ENCODE results near the gene FAM43A.

FAM43A gene, protein sequence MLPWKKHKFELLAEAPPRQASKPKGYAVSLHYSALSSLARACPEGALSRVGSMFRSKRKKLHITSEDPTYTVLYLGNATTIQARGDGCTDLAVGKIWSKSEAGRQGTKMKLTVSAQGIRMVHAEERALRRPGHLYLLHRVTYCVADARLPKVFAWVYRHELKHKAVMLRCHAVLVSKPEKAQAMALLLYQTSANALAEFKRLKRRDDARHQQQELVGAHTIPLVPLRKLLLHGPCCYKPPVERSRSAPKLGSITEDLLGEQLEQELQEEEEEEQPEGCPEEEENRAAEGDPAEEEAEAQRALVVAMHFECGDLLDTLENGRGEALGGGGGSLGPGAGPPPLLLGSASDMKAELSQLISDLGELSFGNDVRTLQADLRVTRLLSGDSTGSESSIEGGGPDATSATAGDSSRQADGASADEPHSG

DNA sequence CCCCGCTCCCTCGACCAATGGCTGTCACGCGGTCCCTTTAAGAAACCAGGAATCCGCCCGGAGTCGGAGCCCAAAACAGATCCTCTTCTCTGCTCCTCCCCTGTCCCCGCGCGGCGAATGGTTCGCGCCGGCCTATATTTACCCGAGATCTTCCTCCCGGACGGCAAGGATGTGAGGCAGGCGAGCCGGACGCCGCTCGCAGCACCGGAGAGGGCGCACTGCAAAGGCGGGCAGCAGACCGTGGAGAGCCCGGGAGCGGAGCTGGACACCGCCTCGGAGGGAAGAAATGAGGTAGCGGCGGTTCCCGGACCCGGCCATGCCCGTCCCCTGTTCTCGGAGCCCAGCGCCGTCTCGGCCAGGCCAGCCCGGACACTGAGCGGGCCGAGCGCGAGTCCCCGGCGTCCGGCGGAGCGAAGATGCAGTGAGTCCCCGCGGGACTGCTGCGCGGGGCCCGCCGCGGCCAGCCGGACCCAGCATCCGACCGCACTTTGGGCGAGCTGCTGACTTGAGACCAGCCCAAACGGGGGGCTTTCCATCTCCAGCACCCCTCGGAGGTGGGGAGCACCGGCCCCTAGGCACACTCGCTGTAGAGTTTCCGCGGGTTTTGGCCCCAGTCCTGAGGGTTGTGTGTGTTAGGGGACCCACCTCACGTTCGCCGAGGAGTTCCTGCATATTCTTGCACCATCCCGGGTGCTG lies at the start of gene FAM43A:
TSS of gene FAM43A (plus strand) at position 166 of the 696 bp plus-strand sequence. CDS start 944 bp downstream, outside the sequence.
- peak; percentile 55 to 89 for DNase-seq

DNA sequence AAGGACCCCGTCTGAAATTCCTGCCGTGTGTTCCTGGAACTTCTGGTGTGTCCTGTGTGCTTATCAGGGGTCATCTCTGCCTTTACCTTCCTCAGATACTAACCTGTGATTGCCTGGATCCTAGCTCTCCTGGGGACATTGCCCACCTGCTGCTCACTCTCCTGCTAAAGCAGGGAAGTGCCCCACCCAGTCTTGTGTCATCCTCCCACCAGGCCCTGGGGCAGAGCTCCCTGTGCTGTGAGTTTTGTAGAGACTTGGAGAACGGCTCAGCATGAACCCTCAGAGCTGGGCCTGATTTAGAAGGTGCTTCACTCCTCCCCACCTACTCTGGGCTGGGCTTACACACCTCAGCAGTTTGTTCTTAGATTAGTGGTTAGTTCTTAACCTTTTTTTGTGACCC lies 48.6 kb upstream of the FAM43A start:
- DNase-seq = no peak

DNA sequence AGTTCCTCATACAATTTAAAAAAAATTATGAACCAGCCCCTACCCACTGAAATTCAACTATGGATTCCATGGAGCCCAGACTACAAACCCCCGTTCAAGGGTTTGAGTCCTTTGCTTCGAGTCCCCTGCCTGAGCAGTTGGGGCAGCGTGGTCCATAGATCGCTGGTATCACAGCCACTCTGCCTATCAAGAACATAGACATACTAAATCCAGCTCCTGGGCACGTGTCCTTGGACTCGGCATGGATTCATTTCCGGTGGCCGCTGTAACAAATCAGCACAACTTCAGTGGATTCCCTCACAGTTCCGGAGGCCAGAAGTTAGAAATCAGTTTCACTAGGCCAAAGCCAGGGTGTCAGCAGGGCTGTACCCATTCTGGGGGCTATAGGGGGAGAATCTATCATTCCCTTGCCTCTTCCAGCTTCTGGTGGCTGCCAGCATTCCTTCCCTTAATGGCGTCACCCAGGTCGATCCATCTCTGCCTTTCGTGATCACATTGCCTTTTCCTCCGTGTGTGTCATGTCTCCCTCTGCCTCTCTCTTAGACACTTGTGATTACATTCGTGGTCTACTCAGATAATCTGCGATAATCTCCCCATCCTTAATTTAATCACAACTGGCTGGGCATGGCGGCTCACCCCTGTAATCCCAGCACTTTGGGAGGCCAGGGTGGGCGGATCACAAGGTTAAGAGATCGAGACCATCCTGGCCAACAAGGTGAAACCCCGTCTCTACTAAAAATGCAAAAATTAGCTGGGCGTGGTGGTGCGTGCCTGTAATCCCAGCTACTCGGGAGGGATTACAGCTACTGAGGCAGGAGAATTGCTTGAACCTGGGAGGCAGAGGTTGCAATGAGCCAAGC lies 47.9 kb upstream of the FAM43A start:
- no peak for DNase-seq

DNA sequence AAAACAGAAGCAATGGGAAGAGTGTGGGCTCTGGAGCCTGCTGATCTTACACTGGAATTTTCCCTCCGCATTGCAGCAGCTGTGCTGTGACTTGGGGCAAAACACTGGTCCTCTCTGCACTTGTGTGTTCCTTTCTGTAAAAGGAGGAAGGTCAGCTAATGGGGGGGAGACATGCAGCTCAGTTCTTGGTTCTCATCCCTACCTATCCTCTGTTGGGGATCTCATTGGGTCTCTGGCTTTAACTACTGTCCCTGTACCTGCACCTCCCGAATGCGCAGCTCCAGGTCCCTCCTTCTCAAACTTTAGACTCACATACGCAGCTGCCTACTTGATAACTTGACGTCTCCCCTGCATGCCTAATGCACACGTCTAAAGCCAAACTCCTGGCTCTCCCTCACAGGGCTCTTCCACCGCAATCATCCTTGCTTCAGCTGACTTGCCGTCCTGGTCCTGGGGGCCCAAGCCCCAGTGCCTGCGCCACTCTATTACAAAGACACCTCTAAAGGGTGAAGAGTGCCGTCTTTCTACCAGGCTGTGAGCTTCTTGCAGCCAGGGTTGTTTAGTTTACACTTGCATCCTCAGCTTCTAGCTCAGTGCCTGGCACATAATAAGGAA lies 46.6 kb upstream of the FAM43A start:
- DNase-seq = no peak

DNA sequence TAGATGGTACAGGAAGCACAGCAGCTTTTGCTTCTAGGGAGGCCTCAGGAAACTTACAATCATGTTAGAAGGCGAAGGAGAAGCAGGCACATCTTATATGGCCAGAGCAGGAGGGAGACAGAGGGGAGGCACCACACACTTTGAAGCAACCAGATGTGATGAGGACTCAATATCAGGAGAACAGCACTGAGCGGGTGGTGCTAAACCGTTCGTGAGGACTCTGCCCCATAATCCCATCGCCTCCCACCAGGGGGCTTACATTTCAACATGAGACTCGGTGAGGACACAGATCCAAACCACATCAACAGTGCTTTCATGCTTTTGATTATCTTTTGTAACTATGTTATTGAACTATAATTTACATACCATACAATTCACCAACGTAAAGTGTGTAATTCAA lies 44.9 kb upstream of the FAM43A start:
- peak in 1 of 2 experiments; percentile 44 for DNase-seq

DNA sequence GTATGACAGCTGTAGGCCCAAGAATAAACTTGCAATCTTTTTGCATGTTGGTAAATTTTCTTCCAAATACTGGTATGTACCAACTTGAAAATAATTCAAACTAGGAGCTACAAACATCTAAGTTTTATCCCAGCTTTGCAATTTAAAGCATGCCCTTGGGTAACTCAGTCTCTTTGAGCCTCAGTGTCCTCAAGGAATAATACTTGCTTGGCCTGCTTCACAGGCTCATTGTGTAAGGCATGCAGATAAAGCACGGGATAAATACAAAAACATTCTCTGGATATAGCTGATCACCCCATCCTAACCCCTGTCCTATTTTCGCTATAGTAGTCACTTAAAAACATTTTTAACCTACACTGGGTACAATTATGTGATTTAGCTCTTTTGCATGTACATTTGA lies 42.9 kb upstream of the FAM43A start:
- no peak for DNase-seq

DNA sequence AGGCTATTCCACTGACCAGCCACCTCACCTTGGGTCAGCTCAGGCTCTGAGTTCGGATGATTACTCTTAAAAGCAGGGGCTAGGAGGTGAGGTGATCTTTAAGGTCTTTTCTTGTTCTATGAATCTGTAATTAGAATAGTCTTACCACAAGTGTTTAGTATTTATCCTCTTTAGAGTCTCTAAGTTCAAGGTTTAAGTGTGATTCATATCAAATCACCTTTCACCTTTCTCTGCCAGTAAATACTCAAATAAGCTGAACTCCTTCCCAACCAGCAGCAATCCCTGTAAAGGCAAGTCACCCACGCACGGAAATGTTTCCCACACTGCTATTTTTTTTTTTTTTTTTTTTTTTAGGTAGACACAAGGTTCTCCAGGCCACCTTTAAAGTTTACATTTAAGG lies 37.9 kb upstream of the FAM43A start:
- no peak for DNase-seq

DNA sequence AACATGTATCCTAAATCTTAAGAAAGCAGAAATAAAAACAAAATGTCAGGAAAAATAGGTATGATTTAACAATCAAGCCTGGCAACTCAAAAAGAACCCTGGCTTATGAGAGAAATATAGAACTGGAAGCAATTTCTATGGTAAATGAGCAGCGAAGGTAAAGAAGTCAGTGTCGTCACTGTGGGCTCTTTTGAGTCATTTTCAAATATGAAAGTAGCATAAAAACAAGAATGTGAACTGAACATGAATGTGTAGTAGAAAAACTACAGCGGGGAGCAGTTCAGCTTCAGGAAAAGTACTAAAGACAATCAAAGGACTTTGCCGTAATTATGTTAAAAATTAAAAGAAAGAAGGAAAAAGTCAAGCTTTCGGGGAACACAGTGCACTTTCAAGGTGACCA lies 31.2 kb upstream of the FAM43A start:
- DNase-seq = no peak

DNA sequence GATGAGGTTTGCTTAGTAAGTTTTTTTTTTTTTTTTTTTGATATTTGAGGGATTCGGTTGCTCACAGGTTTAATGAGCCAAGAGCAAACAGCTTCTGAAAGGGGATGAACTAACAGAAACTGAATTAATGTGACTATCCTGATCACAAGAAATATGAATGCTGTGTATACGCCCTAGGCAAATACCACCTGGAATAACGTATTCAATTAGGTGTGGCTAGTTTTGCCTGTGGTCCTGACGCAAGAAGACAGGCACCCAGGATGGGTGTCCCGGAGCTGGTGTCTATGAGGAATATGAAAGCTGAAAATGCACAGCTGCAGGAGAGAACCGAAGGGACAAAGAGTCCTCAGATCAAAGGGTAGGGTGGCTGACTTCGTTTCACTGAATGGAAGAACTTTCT lies 28.2 kb upstream of the FAM43A start:
- DNase-seq = no peak

DNA sequence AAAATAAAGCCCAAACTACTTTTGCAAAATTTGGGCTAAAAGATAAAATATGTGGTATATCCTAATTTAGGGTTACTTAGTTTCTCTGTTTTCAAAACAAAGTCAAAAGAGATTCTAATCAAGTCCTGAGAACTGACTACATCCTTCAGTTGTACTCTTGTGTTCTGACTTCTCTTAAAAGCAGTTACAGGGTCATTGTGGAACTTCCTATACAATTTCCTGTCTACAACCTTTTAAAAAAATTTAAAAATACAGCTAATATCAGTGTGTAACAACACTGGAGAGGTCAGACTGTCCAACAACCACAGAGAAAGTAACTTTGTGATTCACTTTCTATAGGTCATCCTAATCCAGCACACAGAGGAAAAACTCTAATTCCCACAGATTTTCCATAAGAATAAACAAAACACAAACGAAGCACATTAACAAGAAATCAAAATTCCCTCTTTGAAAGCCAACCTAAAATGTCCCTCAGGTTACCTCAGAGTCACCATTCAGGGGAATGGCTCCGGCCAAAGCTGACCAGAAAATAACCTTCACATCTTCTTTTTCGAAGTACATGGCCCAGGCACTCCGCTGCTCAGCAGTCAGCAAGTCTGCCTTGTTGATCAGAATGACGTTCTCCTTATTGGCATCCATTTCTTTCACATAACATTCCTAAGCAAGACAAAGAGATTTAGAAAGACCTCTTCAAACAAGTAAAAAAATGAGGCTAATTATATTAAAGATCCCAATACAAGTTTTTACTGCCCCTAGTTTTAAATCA lies 27.0 kb upstream of the FAM43A start:
- no peak for DNase-seq

DNA sequence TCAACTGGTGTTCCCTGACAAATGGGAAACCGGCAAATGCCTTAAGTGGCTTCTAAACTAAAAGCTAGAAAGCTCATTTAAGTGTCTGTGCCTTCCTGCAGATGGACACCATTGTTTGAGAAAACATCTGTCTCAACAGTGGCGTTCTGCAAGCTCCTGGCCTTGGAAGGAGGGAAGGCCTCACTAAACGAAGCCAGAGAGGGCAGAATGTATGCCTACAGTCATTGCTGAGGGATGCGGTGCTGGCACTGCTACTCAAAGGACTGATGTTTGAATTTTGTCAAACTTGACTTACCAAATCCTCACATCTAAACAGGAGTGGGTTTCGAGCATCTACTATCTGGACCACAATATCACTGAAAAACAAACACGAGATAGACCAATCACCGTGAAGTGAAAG lies 25.9 kb upstream of the FAM43A start:
- no peak for DNase-seq

DNA sequence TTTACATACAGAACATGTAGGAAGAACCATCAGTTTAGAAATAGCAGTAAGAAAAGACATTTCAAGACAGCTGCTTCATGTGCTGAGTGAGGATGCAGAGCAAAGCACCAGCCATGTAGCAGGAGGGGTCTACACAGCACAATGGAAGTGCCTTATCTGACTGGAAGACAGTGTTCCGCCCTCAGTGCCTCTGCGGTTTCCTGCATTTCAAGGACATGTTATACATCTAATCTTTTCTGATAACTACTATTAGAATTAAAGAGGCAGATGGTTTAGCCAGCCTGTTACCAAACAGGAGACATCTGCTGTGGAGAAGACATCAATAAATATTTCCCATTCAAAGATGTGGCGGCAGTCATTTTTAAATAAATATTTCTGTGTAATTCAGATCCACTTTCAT lies 24.3 kb upstream of the FAM43A start:
- DNase-seq = no peak

DNA sequence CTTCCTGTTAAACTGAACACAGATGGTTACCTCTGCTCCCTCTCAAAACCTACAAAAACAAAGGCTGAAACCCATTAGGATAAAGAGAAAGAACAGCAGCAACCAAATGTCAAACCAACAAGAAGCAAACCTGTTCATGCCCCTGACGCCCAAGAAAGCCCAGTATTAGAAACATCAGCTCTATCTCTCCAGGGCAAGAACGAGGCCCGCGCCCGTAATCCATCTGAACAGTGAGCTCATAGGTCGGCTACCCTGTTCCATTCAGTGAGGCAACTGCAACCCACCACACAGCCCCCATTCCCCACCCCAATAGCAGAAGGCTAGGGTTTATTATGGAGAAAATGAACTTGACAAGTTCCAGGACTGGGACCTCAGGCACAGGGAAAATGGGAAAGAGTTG lies 23.7 kb upstream of the FAM43A start:
- no peak for DNase-seq

DNA sequence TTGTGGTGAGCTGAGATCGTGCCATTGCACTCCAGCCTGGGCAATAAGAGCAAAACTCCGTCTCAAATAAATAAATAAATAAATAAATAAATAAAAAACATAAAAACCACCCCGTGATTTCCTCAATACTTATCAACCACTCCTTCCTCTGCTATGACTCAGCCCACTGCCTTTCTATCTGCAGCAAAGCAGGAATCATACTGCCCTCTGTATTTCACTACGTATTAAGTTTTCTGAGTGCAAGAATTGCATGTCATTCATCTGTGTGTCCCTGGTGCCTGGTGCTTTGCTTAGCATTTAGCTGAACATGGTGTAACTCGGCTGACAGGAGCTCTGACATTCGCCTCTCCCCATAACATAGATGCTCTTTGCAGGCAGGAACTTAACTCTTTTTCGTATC lies 20.8 kb upstream of the FAM43A start:
- no peak for DNase-seq

DNA sequence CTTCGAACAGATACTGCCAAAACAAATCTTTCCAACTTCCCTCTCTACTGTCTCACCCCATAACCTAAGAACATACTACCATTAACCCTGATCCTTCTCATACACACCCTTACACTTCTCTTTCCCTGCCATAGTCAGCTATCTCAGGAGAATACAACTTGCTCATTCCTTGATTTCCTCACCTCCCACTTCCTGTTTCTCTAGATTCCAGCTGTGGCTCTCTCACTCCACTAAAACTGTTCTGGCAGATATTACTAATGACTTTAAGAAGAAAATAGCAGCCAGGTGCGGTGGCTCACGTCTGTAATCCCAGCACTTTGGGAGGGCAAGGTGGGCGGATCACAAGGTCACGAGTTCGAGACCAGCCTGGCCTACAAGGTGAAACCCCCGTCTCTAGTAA lies 18.3 kb upstream of the FAM43A start:
- DNase-seq = no peak

DNA sequence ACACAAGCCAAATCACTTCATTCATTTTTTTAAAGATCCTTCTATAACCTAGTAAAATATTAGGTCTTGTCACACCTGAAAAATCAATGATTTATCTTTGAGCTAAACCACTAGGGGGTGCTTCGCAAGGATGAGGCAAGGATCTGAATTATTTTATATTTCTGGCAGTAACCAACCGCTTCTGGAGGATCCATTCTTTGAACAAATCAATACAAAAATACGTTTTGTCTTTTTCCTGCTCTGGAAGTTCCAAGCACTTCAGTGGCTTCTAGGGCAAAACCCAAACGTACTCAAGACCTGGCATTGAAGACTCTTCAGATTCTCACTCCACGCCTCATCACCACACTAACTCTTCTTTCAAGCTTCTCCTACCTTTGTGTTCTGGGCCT lies 14.2 kb upstream of the FAM43A start:
- peak in 1 of 2 experiments; percentile 55 for DNase-seq

DNA sequence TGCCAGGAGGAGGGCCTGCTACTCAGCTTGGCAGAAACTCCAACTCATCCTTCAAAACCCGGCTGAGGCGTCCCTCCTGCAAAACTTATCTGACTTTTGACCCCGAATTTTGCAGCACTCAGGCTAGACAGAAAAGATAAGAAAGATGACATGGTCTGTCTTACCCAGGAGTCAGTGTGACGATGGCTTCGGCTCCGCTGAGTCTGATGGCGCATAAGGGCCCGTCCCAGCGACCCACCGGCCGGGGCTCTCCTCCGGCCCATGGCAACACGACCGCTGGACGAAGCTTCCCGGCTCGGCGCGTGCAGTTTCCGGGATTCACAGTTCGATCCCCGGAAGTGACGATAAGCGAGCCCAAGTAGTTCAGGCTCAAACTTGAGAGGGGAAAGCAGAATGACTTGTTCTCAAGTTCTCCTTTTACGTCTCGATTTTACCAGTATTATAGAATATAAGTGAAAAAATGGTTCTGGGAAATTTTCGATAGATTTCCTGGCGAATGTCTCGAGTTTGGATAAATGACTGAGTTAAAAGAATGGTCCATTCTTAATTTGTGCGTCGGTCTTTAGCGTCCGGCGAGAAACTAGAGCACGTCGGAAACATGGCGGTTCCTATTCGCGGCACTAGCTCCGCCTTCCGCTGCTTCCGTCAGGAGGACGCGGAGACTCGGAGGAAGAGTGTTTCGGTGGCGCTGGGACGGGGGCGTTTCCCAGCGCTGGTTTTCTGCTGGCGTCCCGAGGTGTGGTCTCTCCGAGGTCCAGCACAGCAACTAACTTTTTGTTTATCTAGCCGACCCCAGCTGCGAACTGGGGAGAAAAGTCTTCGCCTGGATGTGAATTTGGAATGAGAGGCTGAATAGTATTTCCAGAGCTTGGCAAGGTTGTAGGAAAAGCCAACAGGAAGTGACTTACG lies 13.5 kb upstream of the FAM43A start, which contains the start of gene LSG1:
TSS of gene LSG1 (minus strand) at position 292 of the 909 bp plus-strand sequence. CDS start at position 263, 29 bp downstream.
- DNase-seq = peak; percentile 88 to 97

DNA sequence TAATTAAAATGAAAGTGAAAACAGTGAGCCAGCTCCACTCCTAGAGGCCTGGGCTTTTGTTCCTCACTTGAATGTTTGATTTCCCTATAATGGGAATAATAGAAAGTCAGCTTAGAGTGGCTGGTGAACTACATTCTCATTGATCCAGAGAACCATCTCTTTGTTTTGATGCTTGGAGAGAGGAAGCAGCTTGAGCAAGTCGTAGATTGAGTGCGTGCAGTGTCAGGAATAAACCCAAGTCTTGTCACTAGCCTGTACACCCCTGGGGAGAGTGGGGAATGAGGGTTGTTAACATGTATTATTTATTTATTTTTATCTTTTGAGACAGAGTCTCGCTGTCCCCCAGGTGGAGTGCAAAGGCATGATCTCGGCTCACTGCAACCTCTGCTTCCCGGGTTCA lies 12.8 kb upstream of the FAM43A start:
- DNase-seq = no peak

DNA sequence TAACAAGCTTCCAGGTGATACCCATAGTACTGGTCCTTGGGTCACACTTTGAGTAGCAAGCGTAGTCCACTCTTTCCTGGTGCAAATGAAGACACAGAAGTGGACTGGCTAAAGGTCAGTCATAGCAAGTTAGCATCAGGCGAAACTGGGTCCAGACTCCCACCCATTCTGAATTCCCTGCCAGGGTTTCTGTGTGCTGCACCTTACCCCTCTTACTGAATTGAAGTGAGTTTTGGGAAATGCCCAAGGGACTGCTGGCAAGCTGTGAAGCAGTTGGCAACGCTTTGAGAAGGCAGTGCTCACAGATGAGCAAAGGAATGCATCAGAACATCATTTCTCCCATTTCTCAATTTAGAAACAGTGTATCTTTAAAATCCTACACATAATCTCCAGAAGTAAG lies 11.9 kb upstream of the FAM43A start:
- no peak for DNase-seq

DNA sequence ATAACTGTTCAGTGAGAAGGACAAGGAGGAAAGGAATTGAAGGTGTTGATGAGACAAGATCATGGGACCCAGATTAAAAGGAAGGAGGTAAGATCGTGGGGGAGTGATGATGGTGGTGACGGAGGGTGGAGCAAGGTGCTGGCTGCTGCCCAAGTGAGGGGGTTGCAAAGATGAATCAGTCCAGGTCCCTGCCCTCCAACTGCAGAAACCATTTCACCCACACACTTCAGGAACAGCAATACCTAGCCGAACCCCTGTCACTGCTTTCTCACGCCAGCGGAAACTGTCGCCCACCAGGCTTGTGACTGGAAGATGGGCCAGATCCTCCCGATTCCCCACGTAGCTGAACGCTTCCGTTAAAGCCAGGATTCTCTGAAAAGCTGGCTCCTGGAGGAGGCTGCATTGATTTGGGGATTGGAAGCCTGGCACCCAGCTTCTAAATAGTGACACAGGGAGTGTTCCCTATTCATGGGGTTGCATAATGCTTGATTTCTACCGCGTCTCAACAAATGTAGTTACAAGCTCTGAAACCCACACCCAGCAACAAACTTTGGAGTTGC lies 10.5 kb upstream of the FAM43A start:
- DNase-seq = no peak

DNA sequence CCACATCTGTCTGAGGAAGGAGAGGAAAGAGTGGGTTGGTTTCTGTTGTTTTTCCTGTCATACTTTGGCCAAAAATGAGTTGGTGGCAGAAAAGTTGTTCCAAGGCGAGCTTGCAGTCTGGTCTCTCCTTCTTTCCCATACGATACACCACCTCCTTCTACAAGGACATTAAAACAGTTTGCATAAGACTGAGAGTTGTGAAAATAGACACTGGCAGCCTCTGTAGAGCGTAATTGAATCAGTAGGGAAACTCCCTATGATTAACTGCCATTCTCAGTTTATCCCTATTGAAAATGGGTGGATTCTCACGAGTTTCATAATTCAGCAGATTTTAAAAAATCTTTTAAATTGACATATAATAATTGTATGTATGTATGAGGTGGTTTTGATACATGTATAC lies 10.0 kb upstream of the FAM43A start:
- DNase-seq = no peak

Measured in SW 1271 (cell line).